DND-41 (cell line): ENCODE data around the gene RGL3.

Experiments used
- ATAC-seq: fragments of 200-7000 bp; cut with Tn5 transposase; 3 replicates; pipeline ENCODE4 v1.9.1; 2021; ENCODE audit warnings: low read depth; ENCODE audit not compliant: insufficient read depth
- DNase-seq: peaks from one replicate; pipeline ENCODE4 v3.0.0-alpha.2; 2020
- H2AFZ ChIP-seq: 2 replicates; pipeline ENCODE4 v1.6.0; 2012; ENCODE audit warnings: low read depth, low read length
- H3K27ac ChIP-seq: 2 replicates; pipeline ENCODE4 v1.5.1; 2012; ENCODE audit warnings: low read length, inconsistent platforms
- H3K27me3 ChIP-seq: fragments of 200-600 bp; sonication (generic); 2 replicates; pipeline ENCODE4 v1.6.0; 2012; ENCODE audit warnings: low read length, mild to moderate bottlenecking, inconsistent platforms; ENCODE audit not compliant: insufficient read depth, poor library complexity
- H3K36me3 ChIP-seq: 2 replicates; pipeline ENCODE4 v1.5.1; 2012; ENCODE audit warnings: low read length, inconsistent platforms; ENCODE audit not compliant: insufficient read depth
- H3K4me1 ChIP-seq: 2 replicates; pipeline ENCODE4 v1.5.1; 2012; ENCODE audit warnings: mild to moderate bottlenecking, low read length; ENCODE audit not compliant: insufficient read depth
- H3K4me2 ChIP-seq: 2 replicates; pipeline ENCODE4 v1.6.0; 2012; ENCODE audit warnings: mild to moderate bottlenecking, moderate library complexity, low read length, inconsistent platforms; ENCODE audit not compliant: insufficient read depth
- H3K4me3 ChIP-seq, 2 experiments: fragments of 200-600 bp in 1 of 2; shearing (Covaris generic) in 1 of 2; 2 replicates each; pipeline ENCODE4 v1.5.1; 2012 to 2016; ENCODE audit warnings: inconsistent platforms in 2 of 2, low read length in 2 of 2, mild to moderate bottlenecking in 2 of 2, low read depth in 1 of 2, moderate library complexity in 1 of 2
- H3K79me2 ChIP-seq: 2 replicates; pipeline ENCODE4 v1.6.0; 2012; ENCODE audit warnings: low read length, inconsistent platforms; ENCODE audit not compliant: insufficient read depth
- H3K9ac ChIP-seq: 2 replicates; pipeline ENCODE4 v1.6.0; 2012; ENCODE audit warnings: low read depth, mild to moderate bottlenecking, inconsistent platforms, low read length, moderate library complexity
- H3K9me3 ChIP-seq: 2 replicates; pipeline ENCODE4 v1.5.1; 2012; ENCODE audit warnings: low read length, moderate library complexity, mild to moderate bottlenecking, inconsistent platforms; ENCODE audit not compliant: insufficient read depth, severe bottlenecking
- H4K20me1 ChIP-seq: 2 replicates; pipeline ENCODE4 v1.6.0; 2012; ENCODE audit warnings: low read length; ENCODE audit not compliant: insufficient read depth
- CTCF ChIP-seq: IDR thresholded peaks from 2 replicates; pipeline ENCODE4 v1.5.1; 2012; ENCODE audit warnings: borderline replicate concordance, low read length, moderate library complexity, mild to moderate bottlenecking; ENCODE audit not compliant: poor library complexity, severe bottlenecking; ENCODE audit errors: extremely low read depth
- EZH2 ChIP-seq: IDR thresholded peaks from 3 replicates; pipeline ENCODE4 v1.6.1; 2012; ENCODE audit warnings: borderline replicate concordance, low read depth, mild to moderate bottlenecking, moderate library complexity, low read length, inconsistent platforms; ENCODE audit not compliant: severe bottlenecking

Gene RGL3

GRCh38 chr19:11425719-11426457, 6.8 kb upstream of the RGL3 start:
- Histone ChIP-seq H3K79me2 (no peaks in the 10 kb centered on the region), H3K36me3 (no peaks in the 10 kb centered on the region), H4K20me1 (no peaks in the 10 kb centered on the region), H3K4me3 (no peak overlapping the region), H3K27ac (no peak overlapping the region), H3K4me2 (no peak overlapping the region), H3K27me3 (no peaks in the 10 kb centered on the region), H3K4me1 (no peaks in the 10 kb centered on the region), H3K9ac (no peak overlapping the region), H3K9me3 (peaks cover 3% of the 10 kb centered on the region), H2AFZ (no peak overlapping the region)
- peak; percentile 23 for DNase-seq
- ATAC-seq = no peak
- TF ChIP-seq CTCF = no peak
- TF ChIP-seq EZH2 = no peak

- H3K27me3 ChIP-seq = no peaks in the 10 kb centered on the region
- DNase-seq (no peak), ATAC-seq (no peak)
- no peak overlapping the region for H3K9ac ChIP-seq
- H3K36me3 ChIP-seq = no peaks in the 10 kb centered on the region
- no peak for TF ChIP-seq CTCF
- TF ChIP-seq EZH2 = no peak
- H3K79me2 ChIP-seq = no peaks in the 10 kb centered on the region
- H2AFZ ChIP-seq = no peak overlapping the region
- H3K9me3 ChIP-seq = peaks cover 3% of the 10 kb centered on the region
- H3K4me2 ChIP-seq = no peak overlapping the region
- no peaks in the 10 kb centered on the region for H4K20me1 ChIP-seq
- H3K27ac ChIP-seq = no peak overlapping the region
- no peak overlapping the region for H3K4me3 ChIP-seq
- no peaks in the 10 kb centered on the region for H3K4me1 ChIP-seq
Measured at GRCh38 chr19:11423791-11424181, 4.7 kb upstream of the RGL3 start.

- Histone ChIP-seq H3K4me3 (no peak overlapping the region), H3K4me1 (no peaks in the 10 kb centered on the region), H3K36me3 (no peaks in the 10 kb centered on the region), H3K9me3 (peaks cover 3% of the 10 kb centered on the region), H3K9ac (no peak overlapping the region), H3K27me3 (no peaks in the 10 kb centered on the region), H3K4me2 (no peak overlapping the region), H3K79me2 (no peaks in the 10 kb centered on the region), H4K20me1 (no peaks in the 10 kb centered on the region), H2AFZ (no peak overlapping the region), H3K27ac (no peak overlapping the region)
- ATAC-seq = no peak
- no peak for TF ChIP-seq CTCF
- TF ChIP-seq EZH2 = no peak
- DNase-seq = no peak
Measured at GRCh38 chr19:11423164-11423790, 4.2 kb upstream of the RGL3 start.
